Inflammatory macrophage treated with lipopolysaccharide for 4 hours (primary cell): Measurements from ENCODE around the gene THADA.

Source experiments
- DNase-seq: peaks from one replicate; pipeline ENCODE4 v3.0.0-alpha.2; 2020

THADA gene

GRCh38 chr2:43230951-43231827 lies 364.6 kb downstream of the THADA start:
- DNase-seq = no peak

- DNase-seq = no peak
Observed at GRCh38 chr2:43230351-43230885, 365.4 kb downstream of the THADA start.

- no peak for DNase-seq
Observed at GRCh38 chr2:43228756-43229659, 366.8 kb downstream of the THADA start.

- DNase-seq = no peak
Observed at GRCh38 chr2:43228321-43228751, 367.5 kb downstream of the THADA start.

- peak; percentile 68 for DNase-seq
Observed at GRCh38 chr2:43227830-43228281, 368.0 kb downstream of the THADA start.

GRCh38 chr2:43226955-43227829 lies 368.6 kb downstream of the THADA start:
- DNase-seq = peak; percentile 91

- peak; percentile 95 for DNase-seq
Observed at GRCh38 chr2:43226558-43226954, 369.3 kb downstream of the THADA start, which contains the start of gene ZFP36L2. Gene ZFP36L2, minus strand, starts transcription at chr2:43226606. Its CDS starts 291 bp downstream, at chr2:43226315.

GRCh38 chr2:43225788-43226557 lies 369.9 kb downstream of the THADA start:
- DNase-seq = peak; percentile 91

- peak; percentile 52 for DNase-seq
Observed at GRCh38 chr2:43225093-43225787, 370.6 kb downstream of the THADA start.

GRCh38 chr2:43224571-43225092 lies 371.2 kb downstream of the THADA start:
- peak; percentile 31 for DNase-seq

- DNase-seq = peak; percentile 70
Observed at GRCh38 chr2:43224131-43224570, 371.7 kb downstream of the THADA start.

GRCh38 chr2:43223521-43224001 lies 372.3 kb downstream of the THADA start:
- DNase-seq = peak; percentile 33

- DNase-seq = peak; percentile 27
Observed at GRCh38 chr2:43222475-43223309, 373.1 kb downstream of the THADA start.

- peak; percentile 77 for DNase-seq
Observed at GRCh38 chr2:43221763-43222474, 373.9 kb downstream of the THADA start.

GRCh38 chr2:43221124-43221762 lies 374.6 kb downstream of the THADA start:
- peak; percentile 59 for DNase-seq

GRCh38 chr2:43220760-43221123 lies 375.1 kb downstream of the THADA start:
- no peak for DNase-seq

GRCh38 chr2:43220229-43220751 lies 375.5 kb downstream of the THADA start:
- peak; percentile 52 for DNase-seq
